Activated CD8-positive, alpha-beta memory T cell treated with anti-CD3 and anti-CD28 coated beads, Interleukin-2, amount 10 ng/mL, durations not matched to agents 7 days and 5 days (primary cell): ENCODE results near the gene ALG9. TPM values are rescaled to one million over a fixed set of nuclear protein-coding genes. Genes with fewer than 3 reads are reported as not detected.
A peak's percentile ranks its signal among the peaks of the same experiment; 100 is the strongest.

Experiments used
- ATAC-seq: fragments of 150-1000 bp; cut with Tn5 transposase; one replicate; pipeline ENCODE4 v1.10.0; 2021; ENCODE audit warnings: moderate library complexity
- CTCF ChIA-PET: fragments of 350-600 bp; sonication (Branson Sonifier 250); formaldehyde crosslinking; loops from one replicate; lab custom pipeline; 2021; ENCODE audit warnings: antibody characterized with exemption; lab: Charles Lee
- DNase-seq: peaks from one replicate; pipeline ENCODE4 v3.0.0-alpha.2; 2020
- H3K27ac Mint-ChIP-seq: one replicate; pipeline ENCODE4 v1.8.0; 2021; ENCODE audit warnings: mild to moderate bottlenecking, mixed read lengths
- H3K27me3 Mint-ChIP-seq: one replicate; pipeline ENCODE4 v1.8.0; 2021; ENCODE audit warnings: mixed read lengths
- H3K36me3 Mint-ChIP-seq: one replicate; pipeline ENCODE4 v1.8.0; 2021; ENCODE audit warnings: mild to moderate bottlenecking, mixed read lengths
- H3K4me1 Mint-ChIP-seq: one replicate; pipeline ENCODE4 v1.8.0; 2021; ENCODE audit warnings: mixed read lengths
- H3K4me3 Mint-ChIP-seq: one replicate; pipeline ENCODE4 v1.8.0; 2021; ENCODE audit warnings: mild to moderate bottlenecking, moderate library complexity, mixed read lengths
- H3K9me3 Mint-ChIP-seq: one replicate; pipeline ENCODE4 v1.8.0; 2022; ENCODE audit warnings: low read depth, mixed read lengths
- total RNA-seq, 2 experiments: library from RNA; stranded (reverse); gene quantifications; one replicate each; pipeline ENCODE4 v1.2.3, GENCODE V29; 2021

ALG9 gene
- total RNA-seq, 2 experiments from 2014 or later = 23.2 to 27.3 TPM

- Mint-ChIP-seq H3K9me3 (no peaks in the 10 kb centered on the region), H3K27ac (no peak overlapping the region), H3K36me3 (peaks cover 20% of the 10 kb centered on the region), H3K4me3 (no peak overlapping the region), H3K27me3 (no peaks in the 10 kb centered on the region), H3K4me1 (peaks cover 12% of the 10 kb centered on the region)
- peak; percentile 89 for DNase-seq
- peak; percentile 97 for ATAC-seq
- CTCF ChIA-PET = interaction anchor here (0.5 to 2.3 kb wide), 23 partner anchors 8 to 288 kb away, joined by 3 to 21 read pairs (median 4); partner anchors contain the start of genes ALG9 and PPP2R1B
Observed at GRCh38 chr11:111841370-111842053, 29.9 kb downstream of the ALG9 start.

GRCh38 chr11:111840143-111840542, 31.2 kb downstream of the ALG9 start:
- CTCF ChIA-PET = interaction anchor here (0.7 to 1.5 kb wide), 5 partner anchors 9 to 253 kb away, joined by 3 to 5 read pairs (median 3); no protein-coding TSS in a partner anchor

GRCh38 chr11:111838054-111838453, 33.3 kb downstream of the ALG9 start:
- ATAC-seq (no peak), DNase-seq (no peak)
- Mint-ChIP-seq H3K27me3 (no peaks in the 10 kb centered on the region), H3K4me1 (peaks cover 14% of the 10 kb centered on the region), H3K27ac (no peak overlapping the region), H3K4me3 (no peak overlapping the region), H3K9me3 (no peaks in the 10 kb centered on the region), H3K36me3 (peaks cover 21% of the 10 kb centered on the region)
- CTCF ChIA-PET = no interaction called here

More at GRCh38 chr11:111840143-111840542, 31.2 kb downstream of the ALG9 start:
- Mint-ChIP-seq H3K4me1 (peaks cover 14% of the 10 kb centered on the region), H3K4me3 (no peak overlapping the region), H3K9me3 (no peaks in the 10 kb centered on the region), H3K27ac (no peak overlapping the region), H3K27me3 (no peaks in the 10 kb centered on the region), H3K36me3 (peaks cover 25% of the 10 kb centered on the region)
- ATAC-seq = no peak
- no peak for DNase-seq

- H3K36me3 Mint-ChIP-seq = peaks cover 21% of the 10 kb centered on the region
- ATAC-seq (no peak), DNase-seq (no peak)
- CTCF ChIA-PET = no interaction called here
- H3K4me3 Mint-ChIP-seq = no peak overlapping the region
- no peaks in the 10 kb centered on the region for H3K27me3 Mint-ChIP-seq
- H3K4me1 Mint-ChIP-seq = peaks cover 14% of the 10 kb centered on the region
- no peak overlapping the region for H3K27ac Mint-ChIP-seq
- no peaks in the 10 kb centered on the region for H3K9me3 Mint-ChIP-seq
Observed at GRCh38 chr11:111837366-111837891, 34.0 kb downstream of the ALG9 start.

- Mint-ChIP-seq H3K4me1 (peaks cover 14% of the 10 kb centered on the region), H3K9me3 (no peaks in the 10 kb centered on the region), H3K27ac (no peak overlapping the region), H3K4me3 (no peak overlapping the region), H3K27me3 (no peaks in the 10 kb centered on the region), H3K36me3 (peaks cover 22% of the 10 kb centered on the region)
- DNase-seq (no peak), ATAC-seq (no peak)
- CTCF ChIA-PET = no interaction called here
Observed at GRCh38 chr11:111836721-111837120, 34.7 kb downstream of the ALG9 start.

- DNase-seq = no peak
Observed at GRCh38 chr11:111836162-111836561, 35.2 kb downstream of the ALG9 start.

GRCh38 chr11:111835665-111836064, 35.7 kb downstream of the ALG9 start:
- DNase-seq = no peak
- CTCF ChIA-PET = no interaction called here
- peaks cover 12% of the 10 kb centered on the region for H3K4me1 Mint-ChIP-seq

More at GRCh38 chr11:111836162-111836561, 35.2 kb downstream of the ALG9 start:
- no peak overlapping the region for H3K4me3 Mint-ChIP-seq
- H3K4me1 Mint-ChIP-seq = peaks cover 12% of the 10 kb centered on the region
- ATAC-seq = no peak
- CTCF ChIA-PET = no interaction called here
- H3K27ac Mint-ChIP-seq = no peak overlapping the region
- no peaks in the 10 kb centered on the region for H3K9me3 Mint-ChIP-seq
- H3K36me3 Mint-ChIP-seq = peaks cover 26% of the 10 kb centered on the region
- no peaks in the 10 kb centered on the region for H3K27me3 Mint-ChIP-seq

GRCh38 chr11:111834432-111835163, 36.8 kb downstream of the ALG9 start:
- H3K4me1 Mint-ChIP-seq = peaks cover 15% of the 10 kb centered on the region
- no peaks in the 10 kb centered on the region for H3K9me3 Mint-ChIP-seq
- H3K27me3 Mint-ChIP-seq = no peaks in the 10 kb centered on the region
- no peak overlapping the region for H3K27ac Mint-ChIP-seq
- no peak overlapping the region for H3K4me3 Mint-ChIP-seq
- DNase-seq (no peak), ATAC-seq (no peak)
- CTCF ChIA-PET = interaction anchor here (2.4 kb wide), 1 partner anchor 7 kb away, joined by 10 read pairs; no protein-coding TSS in a partner anchor
- H3K36me3 Mint-ChIP-seq = peaks cover 32% of the 10 kb centered on the region

More at GRCh38 chr11:111835665-111836064, 35.7 kb downstream of the ALG9 start:
- H3K36me3 Mint-ChIP-seq = peaks cover 26% of the 10 kb centered on the region
- H3K9me3 Mint-ChIP-seq = no peaks in the 10 kb centered on the region
- ATAC-seq = no peak
- no peak overlapping the region for H3K27ac Mint-ChIP-seq
- H3K4me3 Mint-ChIP-seq = no peak overlapping the region
- H3K27me3 Mint-ChIP-seq = no peaks in the 10 kb centered on the region

- Mint-ChIP-seq H3K36me3 (peaks cover 33% of the 10 kb centered on the region), H3K9me3 (no peaks in the 10 kb centered on the region), H3K4me1 (peaks cover 17% of the 10 kb centered on the region), H3K27ac (no peak overlapping the region), H3K4me3 (no peak overlapping the region), H3K27me3 (no peaks in the 10 kb centered on the region)
- DNase-seq (no peak), ATAC-seq (no peak)
- CTCF ChIA-PET = interaction anchor here (2.4 kb wide), 1 partner anchor 8 kb away, joined by 10 read pairs; no protein-coding TSS in a partner anchor
Observed at GRCh38 chr11:111833524-111833923, 37.9 kb downstream of the ALG9 start.

GRCh38 chr11:111829185-111829968, 42.0 kb downstream of the ALG9 start:
- no peak for DNase-seq
- peaks cover 30% of the 10 kb centered on the region for H3K36me3 Mint-ChIP-seq

GRCh38 chr11:111826322-111826950, 44.9 kb downstream of the ALG9 start:
- Mint-ChIP-seq H3K4me3 (no peak overlapping the region), H3K36me3 (peaks cover 25% of the 10 kb centered on the region), H3K4me1 (peaks cover 5% of the 10 kb centered on the region), H3K27ac (no peak overlapping the region), H3K9me3 (no peaks in the 10 kb centered on the region), H3K27me3 (no peaks in the 10 kb centered on the region)
- no peak for DNase-seq
- ATAC-seq = no peak
- CTCF ChIA-PET = interaction anchor here (0.6 to 1.5 kb wide), 4 partner anchors 13 to 300 kb away, joined by 3 read pairs; no protein-coding TSS in a partner anchor

More at GRCh38 chr11:111829185-111829968, 42.0 kb downstream of the ALG9 start:
- CTCF ChIA-PET = interaction anchor here (0.9 kb wide), 1 partner anchor 10 kb away, joined by 3 read pairs; no protein-coding TSS in a partner anchor
- Mint-ChIP-seq H3K9me3 (no peaks in the 10 kb centered on the region), H3K4me1 (peaks cover 5% of the 10 kb centered on the region), H3K27me3 (no peaks in the 10 kb centered on the region), H3K4me3 (no peak overlapping the region), H3K27ac (no peak overlapping the region)
- ATAC-seq = no peak

- Mint-ChIP-seq H3K27ac (no peak overlapping the region), H3K4me3 (no peak overlapping the region), H3K36me3 (peaks cover 14% of the 10 kb centered on the region), H3K9me3 (no peaks in the 10 kb centered on the region), H3K4me1 (no peaks in the 10 kb centered on the region), H3K27me3 (no peaks in the 10 kb centered on the region)
- CTCF ChIA-PET = no interaction called here
- no peak for DNase-seq
- no peak for ATAC-seq
Observed at GRCh38 chr11:111823629-111824028, 47.8 kb downstream of the ALG9 start.
